Putamen (tissue), 1 donor: ENCODE results near the gene UBR3.

Source experiments
- DNase-seq: peaks from one replicate; pipeline ENCODE4 v3.0.0-alpha.2; 2016; ENCODE audit warnings: low spot score

Gene UBR3

DNA sequence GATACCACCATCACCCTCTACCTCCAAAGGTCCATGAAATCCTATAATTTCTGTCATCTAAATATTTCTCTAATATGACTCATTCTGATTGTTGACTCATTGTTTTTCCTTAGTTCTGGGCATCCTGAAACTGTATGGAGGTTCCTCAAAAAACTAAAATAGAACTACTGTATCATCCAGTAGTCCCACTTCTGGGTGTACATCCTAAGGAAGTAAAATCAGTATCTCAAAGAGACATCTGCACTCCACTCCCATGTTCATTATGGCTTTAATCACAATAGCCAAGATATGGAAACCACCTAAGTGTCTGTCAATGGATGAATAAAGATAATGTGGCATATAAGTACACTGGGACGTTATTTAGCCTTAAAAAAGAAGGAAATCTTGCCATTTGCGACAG, 224.9 kb downstream of the UBR3 start:
- no peak for DNase-seq

DNA sequence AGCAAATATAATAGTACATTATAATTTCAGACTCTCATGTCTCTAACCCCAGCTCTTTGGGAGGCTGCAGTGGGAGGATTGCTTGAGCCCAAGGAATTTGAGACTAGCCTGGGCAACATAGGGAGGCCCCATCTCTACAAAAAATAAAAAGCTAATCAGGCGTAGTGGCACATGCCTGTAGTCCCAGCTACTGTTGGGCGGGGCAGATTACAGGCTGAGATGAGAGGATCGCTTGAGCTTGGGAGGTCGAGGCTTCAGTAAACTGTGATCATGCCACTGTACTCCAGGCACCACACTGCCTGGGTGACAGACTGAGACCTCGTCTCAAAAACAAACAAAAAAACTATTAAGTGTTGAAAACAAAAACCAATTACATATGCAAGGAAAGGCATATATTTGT, 227.7 kb downstream of the UBR3 start:
- DNase-seq: no peak

DNA sequence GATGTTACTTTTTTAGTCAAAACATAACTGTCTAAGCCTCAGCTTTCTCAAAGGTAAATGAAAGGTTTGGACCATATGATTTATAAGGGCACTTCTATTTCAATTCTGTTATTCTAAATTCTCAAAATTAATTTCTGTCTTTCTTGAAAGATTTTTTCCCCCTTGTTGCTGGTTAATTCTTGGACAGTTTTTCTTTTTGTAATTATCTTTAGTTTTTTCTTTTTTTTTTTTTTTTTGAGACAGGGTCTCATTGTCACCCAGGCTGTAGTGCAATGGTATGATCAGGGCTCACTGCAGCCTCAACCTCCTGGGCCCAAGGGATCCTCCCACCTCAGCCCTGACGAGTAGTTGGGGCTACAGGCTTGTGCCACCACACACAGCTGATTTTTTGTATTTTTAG, 229.6 kb downstream of the UBR3 start:
- DNase-seq: no peak

DNA sequence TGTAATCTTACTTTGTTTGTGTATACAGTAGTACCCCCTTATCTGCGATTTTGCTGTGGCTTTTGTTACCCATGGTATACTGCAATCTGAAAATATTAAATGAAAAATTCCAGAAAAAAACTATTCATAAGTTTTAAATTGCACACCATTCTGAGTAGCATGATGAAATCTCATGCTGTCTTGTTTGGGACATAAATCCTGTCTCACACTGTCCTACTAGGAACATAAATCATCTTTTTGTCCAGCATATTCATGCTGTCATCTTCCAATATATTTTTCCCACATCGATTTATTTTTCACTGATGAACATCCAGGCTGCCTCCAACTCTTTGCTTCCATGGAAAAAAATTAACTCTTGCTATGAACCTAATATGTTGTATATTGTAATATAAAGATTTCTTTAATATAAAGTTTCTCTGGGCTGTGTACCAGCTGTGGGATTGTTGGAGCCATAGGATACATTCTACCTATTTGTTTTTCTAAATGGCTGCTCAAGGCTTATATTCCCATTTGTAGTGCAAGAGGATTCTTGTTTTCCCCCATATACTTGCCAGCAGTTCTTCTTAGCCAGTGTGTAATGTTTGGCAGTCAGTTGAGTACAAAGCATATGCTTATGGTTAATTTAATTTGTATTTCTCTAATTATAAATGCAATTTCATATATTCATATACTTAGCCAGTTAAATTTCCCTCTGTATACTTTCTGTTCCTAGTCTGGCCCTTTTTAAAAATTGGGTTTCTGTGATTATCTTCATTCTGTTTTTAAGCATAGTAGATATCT, 236.4 kb downstream of the UBR3 start:
- no peak for DNase-seq

DNA sequence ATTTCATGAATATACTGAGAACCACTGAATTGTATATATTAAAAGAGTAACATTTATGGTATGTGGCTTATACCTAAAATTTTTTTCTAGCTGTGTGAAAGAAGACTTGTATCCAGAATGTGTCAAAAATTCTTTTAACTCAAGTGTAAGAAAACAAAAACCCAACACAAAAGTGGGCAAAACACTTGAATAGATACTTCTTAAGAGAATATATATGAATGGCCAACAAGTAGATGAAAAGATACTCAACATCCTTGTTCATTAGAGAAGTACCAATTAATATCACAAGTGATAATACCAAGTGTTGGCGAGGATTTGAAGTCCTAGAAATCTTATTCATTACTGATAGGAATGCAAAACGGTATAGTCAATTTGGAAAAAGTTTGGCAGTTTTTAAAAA, 243.5 kb downstream of the UBR3 start:
- DNase-seq: no peak

DNA sequence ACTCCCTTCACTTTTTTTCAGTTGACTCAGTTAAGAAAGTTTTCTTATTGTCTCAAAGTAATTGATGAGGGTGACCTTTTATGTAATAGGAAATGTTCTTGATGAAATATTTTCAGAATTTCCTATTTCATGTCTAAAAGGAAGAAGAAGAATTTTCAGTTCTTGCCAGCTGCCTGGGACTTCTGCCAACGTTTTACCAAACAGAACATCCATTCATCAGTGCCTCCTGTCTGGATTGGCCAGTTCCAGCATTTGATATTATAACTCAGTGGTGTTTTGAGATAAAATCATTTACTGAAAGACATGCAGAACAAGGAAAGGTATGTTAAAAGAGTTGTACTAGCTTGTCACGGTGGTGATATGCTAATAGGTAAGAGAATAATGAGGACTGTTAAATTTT, 246.0 kb downstream of the UBR3 start:
- DNase-seq: peak; percentile 80

DNA sequence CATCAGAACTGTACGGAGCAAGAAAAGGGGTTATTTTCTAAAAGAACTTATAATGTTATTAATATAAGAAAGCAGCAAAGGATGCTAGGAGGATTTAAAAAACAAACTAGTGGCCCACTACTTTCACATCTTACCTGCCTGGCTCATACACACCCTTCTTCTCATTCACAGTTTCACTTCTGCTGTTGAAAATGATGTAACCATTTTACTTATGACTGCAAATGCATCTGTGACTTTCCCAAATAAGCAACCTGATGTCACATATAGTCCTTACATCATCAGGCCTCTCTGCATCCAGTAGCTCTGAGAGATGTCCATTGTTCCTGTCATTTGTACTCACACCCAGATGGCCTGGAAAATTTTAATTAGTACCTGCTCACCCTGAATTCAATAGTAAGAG, 248.9 kb downstream of the UBR3 start:
- DNase-seq: no peak

DNA sequence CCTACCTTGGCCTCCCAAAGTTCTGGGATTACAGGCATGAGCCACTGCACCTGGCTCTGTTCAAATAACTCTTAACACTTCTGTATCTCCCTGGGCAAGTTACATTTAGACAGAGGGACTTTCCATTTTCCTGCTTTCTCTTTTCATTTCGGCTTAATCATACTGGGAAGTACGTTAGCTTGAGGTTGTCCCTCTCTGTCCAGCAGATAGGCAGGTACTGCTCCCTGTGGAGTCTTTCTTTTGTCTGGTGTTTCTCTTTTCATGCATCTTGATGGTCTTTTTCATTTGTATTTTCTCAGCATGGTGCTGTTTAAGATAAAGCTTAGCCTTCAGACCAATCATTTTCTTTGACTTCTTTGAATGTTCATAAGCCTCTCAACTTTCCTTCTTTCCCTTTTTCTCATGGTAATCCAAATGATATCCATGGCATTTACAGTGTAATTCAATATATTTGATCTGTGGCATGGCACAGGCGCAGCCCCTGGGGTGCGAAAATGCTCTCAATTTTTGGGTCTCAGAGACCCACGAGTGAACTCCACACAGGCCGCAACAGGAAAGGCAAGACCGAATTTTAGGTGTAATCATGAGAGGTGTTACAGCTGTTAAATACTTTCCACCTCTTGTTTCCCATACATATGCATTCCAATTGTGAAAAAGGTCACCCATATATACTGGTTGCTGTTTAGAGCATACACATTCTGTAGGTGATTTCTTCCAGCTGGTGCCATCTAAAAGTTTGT, 250.7 kb downstream of the UBR3 start:
- no peak for DNase-seq

DNA sequence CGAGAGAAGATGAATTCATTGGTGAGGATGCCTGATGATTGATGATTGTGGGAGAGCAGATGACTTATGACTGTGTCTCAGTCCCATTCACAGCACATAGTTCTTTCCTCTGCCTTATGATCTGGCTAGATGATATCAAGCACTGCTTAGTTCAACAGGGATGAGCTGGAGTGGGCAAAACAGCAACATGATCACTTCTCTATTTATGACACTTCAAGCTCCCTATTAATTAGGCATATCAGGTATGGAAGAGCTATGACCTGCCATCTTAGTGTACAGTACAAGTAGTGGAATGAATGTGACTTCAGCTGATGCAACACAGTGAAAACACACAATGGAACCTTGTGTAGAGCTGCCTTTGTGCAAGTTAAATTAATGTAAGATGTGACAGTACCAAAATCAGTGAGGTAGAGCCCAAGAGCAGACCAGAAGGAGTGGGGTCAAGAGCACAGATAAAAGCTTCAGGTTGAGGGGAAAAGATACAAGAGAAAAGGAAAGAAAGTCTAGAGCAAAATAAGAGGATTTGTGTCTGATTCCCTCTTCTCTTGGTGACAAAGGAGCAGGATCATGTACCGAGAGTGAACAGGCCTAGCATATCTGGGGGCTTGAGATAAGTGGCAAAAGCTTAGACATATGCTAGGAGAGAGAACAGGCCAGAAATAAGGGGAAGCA, 257.7 kb downstream of the UBR3 start:
- DNase-seq: no peak

DNA sequence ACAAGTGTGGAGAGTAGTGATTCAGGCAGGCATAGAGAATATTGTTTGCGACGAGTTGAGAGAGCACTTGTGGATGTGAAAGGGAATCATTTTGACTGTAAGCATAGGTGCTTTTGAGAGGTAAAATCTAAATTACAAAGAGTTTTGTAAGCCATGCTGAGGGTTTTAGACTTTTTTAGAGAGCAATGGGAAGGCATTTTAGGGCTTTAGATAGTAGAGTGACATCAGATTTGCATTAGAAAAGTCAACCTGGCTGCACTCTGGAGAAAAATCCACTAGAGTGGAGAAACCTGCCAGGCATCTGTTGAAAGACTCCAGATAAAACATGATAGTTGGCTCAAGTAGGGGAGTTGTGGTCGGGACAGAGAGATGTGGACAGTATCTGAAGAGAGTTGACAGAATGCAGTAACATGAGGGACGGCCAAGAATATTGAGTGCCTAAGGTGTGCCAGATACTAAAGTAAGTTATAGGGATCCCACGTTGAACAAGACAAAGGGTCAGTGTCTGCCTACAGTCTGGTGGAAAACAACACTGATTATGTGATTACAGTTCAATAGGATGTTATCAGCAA, 258.9 kb downstream of the UBR3 start:
- no peak for DNase-seq

DNA sequence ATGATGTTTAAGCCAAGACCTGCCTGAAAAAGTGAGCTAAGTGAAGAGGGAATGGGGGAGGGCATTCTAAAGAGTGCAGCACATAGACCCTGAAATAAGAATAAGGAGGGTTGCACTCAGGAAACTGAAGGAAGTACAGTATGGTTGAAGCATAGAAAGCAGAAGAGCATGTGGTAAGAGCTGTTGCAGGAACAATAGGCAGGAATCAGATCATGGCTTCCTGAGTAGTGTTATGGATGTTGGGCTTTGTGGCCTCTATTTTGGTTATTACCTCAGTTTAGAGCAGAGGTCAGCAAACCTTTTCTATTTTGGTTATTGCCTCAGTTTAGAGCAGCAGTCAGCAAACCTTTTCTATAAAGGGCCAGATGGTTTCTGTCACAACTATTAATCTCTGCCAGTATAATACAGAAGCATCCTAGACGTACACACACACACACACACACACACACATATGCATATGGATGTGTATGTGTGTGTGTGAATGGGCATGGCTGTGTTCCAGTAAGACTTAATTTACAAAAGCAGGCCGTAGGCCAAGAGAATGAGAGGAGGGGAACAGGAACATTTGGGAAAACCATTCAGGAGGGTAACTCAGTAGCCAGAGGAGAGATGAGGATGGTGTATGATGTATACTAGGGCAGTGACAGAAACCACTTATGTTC, 259.6 kb downstream of the UBR3 start:
- no peak for DNase-seq

DNA sequence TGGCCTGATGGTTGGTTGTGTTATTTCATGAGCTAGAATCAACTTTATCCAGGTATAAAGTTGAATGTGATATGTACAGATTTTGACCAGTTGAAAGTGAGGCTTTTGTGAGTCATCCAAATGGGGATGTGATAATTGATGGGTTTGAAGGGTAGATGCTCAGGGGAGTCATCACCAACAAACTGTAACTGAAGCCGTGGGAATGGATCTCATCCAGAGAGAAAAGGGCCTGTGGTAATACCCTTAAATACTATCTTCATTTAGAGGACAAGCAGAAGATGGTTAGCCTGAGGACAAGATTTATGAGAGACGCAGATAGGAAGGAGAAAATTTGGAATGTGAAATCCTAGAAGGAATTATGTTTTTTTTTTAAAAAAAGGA, 260.1 kb downstream of the UBR3 start:
- DNase-seq: no peak

DNA sequence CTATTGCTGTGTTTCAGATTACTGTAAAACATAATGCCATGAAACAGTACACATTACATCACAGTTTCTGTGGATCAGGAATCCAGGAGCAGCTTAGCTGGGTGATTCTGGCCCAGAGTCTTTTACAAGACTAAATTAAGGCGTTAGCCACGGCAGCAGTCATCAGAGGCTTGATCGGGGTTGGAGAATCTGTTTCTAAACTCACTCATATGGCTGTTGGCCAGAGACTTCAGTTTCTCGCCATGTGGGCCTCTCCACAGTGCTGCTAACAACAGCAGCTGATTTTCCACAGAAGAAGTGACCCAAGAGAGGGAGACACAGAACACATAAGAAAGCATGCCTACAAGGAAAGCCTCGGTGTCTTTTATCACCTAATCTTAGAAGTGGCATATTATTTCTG, 261.5 kb downstream of the UBR3 start:
- DNase-seq: no peak

DNA sequence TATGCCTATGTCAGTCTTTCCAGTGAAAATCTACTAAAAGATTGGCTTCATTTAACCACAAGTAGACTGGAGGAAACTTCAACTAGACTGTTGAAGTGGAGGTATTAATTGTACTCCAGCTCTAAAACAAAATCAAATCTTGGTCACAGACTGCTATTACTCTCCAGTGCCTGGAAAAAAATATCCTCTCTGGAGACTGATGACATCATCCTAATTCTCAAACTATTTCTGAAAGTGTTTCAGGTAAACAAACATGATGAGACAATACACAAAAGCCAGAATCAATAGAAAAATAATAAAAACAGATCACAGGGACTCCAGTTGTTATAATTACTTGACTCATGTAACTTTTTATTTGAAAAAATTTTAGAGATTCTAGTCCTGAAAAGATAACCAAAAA, 263.0 kb downstream of the UBR3 start:
- DNase-seq: no peak

DNA sequence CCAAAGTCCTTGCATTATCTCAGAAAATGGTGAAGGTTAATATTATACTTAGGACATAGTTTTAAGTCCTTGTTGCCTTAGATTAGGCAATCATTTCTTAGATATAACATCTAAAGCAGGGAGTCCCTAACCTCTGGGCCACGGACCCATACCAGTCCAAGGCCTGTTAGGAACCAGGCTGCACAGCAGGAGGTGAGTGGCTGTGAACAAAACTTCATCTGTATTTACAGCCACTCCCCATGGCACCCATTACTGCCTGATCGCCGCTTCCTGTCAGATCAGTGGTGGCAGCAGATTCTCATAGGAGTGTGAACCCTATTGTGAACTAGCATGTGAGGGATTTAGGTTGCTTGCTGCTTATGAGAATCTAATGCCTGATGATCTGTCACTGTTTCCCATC, 264.2 kb downstream of the UBR3 start:
- no peak for DNase-seq

DNA sequence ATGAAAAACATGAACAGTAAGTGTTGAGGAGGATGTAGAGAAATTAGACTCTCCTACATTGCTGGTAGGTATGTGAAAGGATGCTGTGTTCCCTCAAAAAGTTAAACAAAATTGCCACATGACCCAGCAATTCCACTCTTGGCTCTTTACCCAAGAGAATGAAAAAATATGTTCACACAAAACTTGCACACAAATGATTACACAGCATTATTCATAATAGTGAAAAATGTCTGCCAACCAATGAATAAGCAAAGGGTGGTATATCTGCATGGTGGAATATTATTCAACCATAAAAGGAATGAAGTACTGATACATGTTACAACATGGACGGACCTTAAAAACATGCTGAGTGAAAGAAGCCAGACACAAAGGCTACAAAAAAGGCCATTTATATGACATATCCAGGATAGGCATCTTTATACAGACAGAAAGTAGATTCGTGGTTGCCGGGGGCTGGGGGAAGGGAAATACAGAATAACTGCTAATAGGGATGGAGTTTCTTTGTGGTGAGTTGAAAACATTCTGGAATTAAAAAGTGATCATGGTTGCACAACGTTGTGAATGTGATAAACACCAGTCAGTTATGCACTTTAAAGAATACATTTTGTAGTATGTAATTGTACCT, 265.3 kb downstream of the UBR3 start:
- DNase-seq: no peak

DNA sequence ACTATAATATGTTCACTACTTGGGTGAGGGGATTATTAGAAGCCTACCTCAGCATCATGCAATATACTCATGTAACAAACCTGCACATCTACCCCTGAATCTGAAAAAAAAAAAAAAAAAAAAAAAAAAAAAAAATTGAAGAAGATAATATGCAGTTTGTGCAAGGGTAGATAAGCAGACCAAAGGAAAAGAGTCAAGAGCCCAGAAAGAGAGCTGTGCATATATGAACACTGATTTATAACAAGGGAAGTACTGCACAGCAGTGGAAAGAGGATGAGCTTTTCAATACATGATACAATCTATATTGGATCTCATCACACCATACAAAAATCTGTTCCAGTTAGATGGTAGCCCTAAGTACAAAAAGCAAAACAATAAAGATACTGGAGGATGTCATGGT, 268.1 kb downstream of the UBR3 start:
- no peak for DNase-seq

DNA sequence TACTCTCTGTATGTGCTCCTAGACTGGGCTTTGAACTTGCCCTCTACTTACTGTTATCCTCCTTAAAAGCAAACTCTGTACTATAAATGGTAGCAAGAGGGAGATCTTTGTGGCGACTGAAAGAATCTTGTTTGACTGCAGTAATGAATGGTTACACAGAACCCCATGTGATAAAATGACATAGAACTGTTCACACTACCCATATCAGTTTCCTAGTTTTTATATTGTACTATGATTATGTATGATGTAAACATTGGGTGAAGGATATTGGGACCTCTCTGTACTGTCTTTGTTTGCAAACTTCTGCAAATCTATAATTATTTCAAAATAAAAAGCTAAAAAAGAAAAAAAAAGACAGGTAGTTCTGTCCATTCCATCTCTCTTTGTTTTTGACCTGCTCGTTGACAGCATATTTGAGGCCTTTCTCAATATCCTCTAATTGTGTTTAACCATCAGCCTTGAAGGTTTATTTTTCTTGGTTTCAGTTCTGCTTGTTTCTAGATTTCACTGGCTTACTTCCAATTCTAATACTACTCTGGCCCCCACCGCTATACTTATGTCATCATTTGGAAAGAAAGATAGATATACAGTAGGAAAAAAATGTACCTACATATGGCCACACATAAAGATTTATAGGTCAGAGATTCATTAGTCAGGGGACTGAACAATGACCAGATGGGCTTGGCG, 271.5 kb downstream of the UBR3 start:
- no peak for DNase-seq

DNA sequence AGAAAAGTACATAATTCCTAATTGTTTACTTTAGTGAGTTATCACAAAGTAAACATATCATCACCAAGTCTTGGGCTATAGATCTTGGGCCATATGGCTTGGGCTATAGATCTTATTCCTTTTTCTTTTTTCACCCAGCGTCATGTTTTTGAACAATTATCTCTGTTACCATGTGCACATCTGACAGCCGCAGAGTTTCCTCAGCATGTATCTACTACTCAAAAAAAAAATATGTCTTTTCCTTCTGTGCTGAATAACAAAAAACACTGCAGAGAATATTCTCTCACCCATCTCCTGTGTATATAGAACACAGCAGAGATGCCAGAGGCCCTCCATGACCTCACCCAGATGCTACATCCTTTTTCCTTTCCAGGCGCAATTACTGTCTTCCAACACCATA, 274.5 kb downstream of the UBR3 start:
- DNase-seq: no peak

DNA sequence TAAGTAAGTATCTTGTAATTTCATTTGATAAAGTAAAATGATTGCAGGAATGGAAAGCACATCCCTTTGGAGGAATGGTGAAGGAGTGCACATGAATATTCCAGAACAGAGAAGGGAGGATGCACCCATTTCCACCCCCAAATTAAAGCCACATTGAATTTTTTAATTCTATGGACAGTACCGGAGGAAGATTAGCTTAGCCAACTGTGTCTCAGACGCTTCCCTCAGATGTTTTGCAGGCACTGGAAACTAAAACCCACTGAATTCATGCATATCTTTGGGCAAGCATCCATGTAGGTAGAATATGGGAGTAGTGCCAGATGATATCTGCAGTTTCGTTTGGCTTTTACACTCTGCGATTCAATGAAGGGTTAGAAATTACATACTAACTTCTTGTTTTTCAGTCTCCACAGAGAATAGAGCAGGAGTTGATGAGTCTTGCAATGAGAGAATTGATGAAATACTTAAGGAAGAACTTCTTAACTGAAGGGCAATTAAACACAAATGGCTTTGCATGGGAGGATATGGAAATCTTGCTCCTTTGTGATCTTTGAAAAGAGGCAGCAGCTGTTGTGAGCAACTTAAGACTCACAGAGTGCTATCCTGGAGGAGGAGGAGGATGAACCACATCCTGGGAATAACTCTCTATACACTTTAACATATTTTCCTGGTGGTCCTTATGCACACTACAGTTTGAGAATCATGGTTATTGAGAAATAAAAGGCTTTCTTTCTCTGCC, 279.0 kb downstream of the UBR3 start:
- peak; percentile 46 for DNase-seq
